Endodermal cell (in vitro differentiated cells): Measurements from ENCODE around the gene CCS. TPM values are rescaled to one million over a fixed set of nuclear protein-coding genes. Genes with fewer than 3 reads are reported as not detected.
A peak's percentile ranks its signal among the peaks of the same experiment; 100 is the strongest.

Experiments
- DNase-seq: peaks from one replicate; pipeline ENCODE4 v3.0.0-alpha.2; 2017
- H3K27ac ChIP-seq: 2 replicates; pipeline ENCODE4 v1.5.1; 2013; ENCODE audit warnings: mild to moderate bottlenecking, low read depth, low read length, moderate library complexity
- H3K27me3 ChIP-seq: 2 replicates; pipeline ENCODE4 v1.6.1; 2013; ENCODE audit warnings: mild to moderate bottlenecking, low read length, moderate library complexity; ENCODE audit not compliant: insufficient read depth, control insufficient read depth, poor library complexity, severe bottlenecking
- H3K36me3 ChIP-seq: 2 replicates; pipeline ENCODE4 v1.7.0; 2013; ENCODE audit warnings: mild to moderate bottlenecking, low read length, moderate library complexity; ENCODE audit not compliant: control insufficient read depth, insufficient read depth
- H3K4me1 ChIP-seq: one replicate; pipeline ENCODE4 v1.7.0; 2013; ENCODE audit warnings: low read length; ENCODE audit not compliant: control insufficient read depth, insufficient read depth
- H3K4me3 ChIP-seq: 2 replicates; pipeline ENCODE4 v1.5.1; 2013; ENCODE audit warnings: mild to moderate bottlenecking, low read length, moderate library complexity
- H3K9ac ChIP-seq: 2 replicates; pipeline ENCODE4 v1.6.1; 2013; ENCODE audit warnings: mild to moderate bottlenecking, low read length, moderate library complexity; ENCODE audit not compliant: poor library complexity, severe bottlenecking; ENCODE audit errors: extremely low read depth
- H3K9me3 ChIP-seq: 2 replicates; pipeline ENCODE4 v1.6.1; 2013; ENCODE audit warnings: mild to moderate bottlenecking, low read length, moderate library complexity; ENCODE audit not compliant: control insufficient read depth
- H3K27ac Mint-ChIP-seq: 2 replicates; pipeline ENCODE4 v1.8.0; 2020; ENCODE audit warnings: mixed read lengths
- H3K27me3 Mint-ChIP-seq: 2 replicates; pipeline ENCODE4 v1.8.0; 2021; ENCODE audit warnings: mild to moderate bottlenecking, mixed read lengths; ENCODE audit not compliant: insufficient read depth
- H3K36me3 Mint-ChIP-seq: 2 replicates; pipeline ENCODE4 v1.8.0; 2020; ENCODE audit warnings: low read depth, mixed read lengths
- H3K4me1 Mint-ChIP-seq: 2 replicates; pipeline ENCODE4 v1.8.0; 2020; ENCODE audit warnings: mixed read lengths
- H3K4me3 Mint-ChIP-seq: 2 replicates; pipeline ENCODE4 v1.8.0; 2020; ENCODE audit warnings: mild to moderate bottlenecking, moderate library complexity, mixed read lengths
- H3K9me3 Mint-ChIP-seq: 2 replicates; pipeline ENCODE4 v1.8.0; 2020; ENCODE audit warnings: mild to moderate bottlenecking, mixed read lengths
- CTCF ChIP-seq: fragments of 200-600 bp; sonication (generic); conservative IDR thresholded peaks from 2 replicates; pipeline ENCODE4 v1.5.0; 2021; ENCODE audit warnings: antibody characterized with exemption, mild to moderate bottlenecking
- WGBS, 2 experiments: methylation state at CpG; one replicate each; pipeline versions ENCODE4 v1.1.5 to v1.1.7; 2013; ENCODE audit warnings: missing lambda C conversion rate in 2 of 2, mixed read lengths in 1 of 2; ENCODE audit not compliant: insufficient coverage in 1 of 2, insufficient read length in 1 of 2; 5-methylcytosine and 5-hydroxymethylcytosine counted together
- total RNA-seq, 2 donors: library from RNA; stranded (reverse); fragmentation: NEBNext Ultra II Directional in 1 of 2; extraction: Animal tissue kit (Norgen Biotek cat#: 25700) in 1 of 2; gene quantifications; 2 replicates in 1 of 2; 3 replicates in 1 of 2; pipeline ENCODE4 v1.2.1, GENCODE V29; 2021

The CCS gene
- total RNA-seq, 2 donors from 2014 or later, result 62.9 to 64.7 TPM

- Mint-ChIP-seq H3K9me3 (no peaks in the 10 kb centered on the region), H3K27ac (no peak overlapping the region), H3K4me1 (no peaks in the 10 kb centered on the region), H3K4me3 (no peak overlapping the region), H3K36me3 (no peaks in the 10 kb centered on the region), H3K27me3 (peaks cover 13% of the 10 kb centered on the region)
- Histone ChIP-seq H3K4me1 (no peaks in the 10 kb centered on the region), H3K27ac (no peak overlapping the region), H3K4me3 (no peak overlapping the region), H3K27me3 (no peaks in the 10 kb centered on the region), H3K36me3 (no peaks in the 10 kb centered on the region), H3K9me3 (no peaks in the 10 kb centered on the region), H3K9ac (no peak overlapping the region)
- no peak for TF ChIP-seq CTCF
- 95% methylated on average over 17 to 46 of the region's 50 CpGs for WGBS, 2 experiments
- DNase-seq, result no peak
These were observed 33.7 kb upstream of the CCS start for GRCh38 chr11:66559142-66559865.

GRCh38 chr11:66559866-66560676 is 32.9 kb upstream of the CCS start:
- no peaks in the 10 kb centered on the region for H3K36me3 ChIP-seq
- DNase-seq, result no peak
- H3K27me3 Mint-ChIP-seq, result peaks cover 13% of the 10 kb centered on the region
- no peaks in the 10 kb centered on the region for H3K27me3 ChIP-seq
- H3K4me1 ChIP-seq, result no peaks in the 10 kb centered on the region
- 86 to 91% methylated on average over 17 to 27 of the region's 27 CpGs for WGBS, 2 experiments
- no peak overlapping the region for H3K27ac Mint-ChIP-seq
- H3K27ac ChIP-seq, result no peak overlapping the region
- TF ChIP-seq CTCF, result no peak
- H3K9ac ChIP-seq, result no peak overlapping the region
- no peaks in the 10 kb centered on the region for H3K4me1 Mint-ChIP-seq
- H3K9me3 Mint-ChIP-seq, result no peaks in the 10 kb centered on the region
- H3K36me3 Mint-ChIP-seq, result no peaks in the 10 kb centered on the region
- H3K4me3 Mint-ChIP-seq, result no peak overlapping the region
- no peak overlapping the region for H3K4me3 ChIP-seq
- H3K9me3 ChIP-seq, result no peaks in the 10 kb centered on the region

GRCh38 chr11:66561178-66561974 is 31.6 kb upstream of the CCS start:
- H3K9ac ChIP-seq, result no peak overlapping the region
- Mint-ChIP-seq H3K4me3 (no peak overlapping the region), H3K27me3 (peaks cover 13% of the 10 kb centered on the region), H3K36me3 (no peaks in the 10 kb centered on the region), H3K27ac (peak overlapping the region; percentile 35), H3K4me1 (no peaks in the 10 kb centered on the region), H3K9me3 (no peaks in the 10 kb centered on the region)
- WGBS, 2 experiments, result 91 to 92% methylated on average over 12 to 14 of the region's 14 CpGs
- H3K9me3 ChIP-seq, result no peaks in the 10 kb centered on the region
- no peak overlapping the region for H3K27ac ChIP-seq
- DNase-seq, result no peak
- H3K27me3 ChIP-seq, result no peaks in the 10 kb centered on the region
- H3K4me1 ChIP-seq, result no peaks in the 10 kb centered on the region
- TF ChIP-seq CTCF, result no peak
- no peaks in the 10 kb centered on the region for H3K36me3 ChIP-seq
- H3K4me3 ChIP-seq, result no peak overlapping the region
